Measurements from ENCODE around the gene CRYGN.

The CRYGN gene

DNA sequence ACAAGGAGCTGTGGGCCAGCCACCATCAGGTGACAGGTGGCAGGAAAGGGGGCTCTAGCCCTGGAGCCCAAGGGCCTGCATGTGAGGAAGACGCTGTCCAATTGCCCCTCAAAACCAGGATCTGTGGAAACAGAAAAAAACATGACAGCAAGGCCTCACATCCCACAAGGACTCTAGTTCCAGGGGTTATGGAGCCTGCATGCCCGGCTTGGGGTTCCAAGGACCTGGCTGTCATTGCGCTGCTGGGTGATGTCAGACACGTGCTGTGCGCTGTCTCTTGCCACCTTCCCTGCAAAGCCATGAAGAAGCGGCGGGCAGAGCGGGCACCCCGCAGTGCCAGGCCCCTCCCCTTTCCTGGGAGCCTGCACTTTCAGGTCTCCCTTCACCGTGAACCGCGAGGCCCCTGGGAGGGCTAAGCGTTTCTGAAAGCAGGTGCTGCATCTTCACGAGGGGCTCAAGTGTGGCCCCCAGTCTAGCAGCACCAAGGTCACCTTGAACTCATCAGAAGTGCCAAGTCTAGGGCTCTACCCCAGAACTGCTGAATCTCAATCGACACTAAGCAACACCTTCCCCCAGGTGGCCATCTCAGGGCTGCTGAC lies 15.1 kb upstream of the CRYGN start:
- TF ChIP-seq, protein P1, sequence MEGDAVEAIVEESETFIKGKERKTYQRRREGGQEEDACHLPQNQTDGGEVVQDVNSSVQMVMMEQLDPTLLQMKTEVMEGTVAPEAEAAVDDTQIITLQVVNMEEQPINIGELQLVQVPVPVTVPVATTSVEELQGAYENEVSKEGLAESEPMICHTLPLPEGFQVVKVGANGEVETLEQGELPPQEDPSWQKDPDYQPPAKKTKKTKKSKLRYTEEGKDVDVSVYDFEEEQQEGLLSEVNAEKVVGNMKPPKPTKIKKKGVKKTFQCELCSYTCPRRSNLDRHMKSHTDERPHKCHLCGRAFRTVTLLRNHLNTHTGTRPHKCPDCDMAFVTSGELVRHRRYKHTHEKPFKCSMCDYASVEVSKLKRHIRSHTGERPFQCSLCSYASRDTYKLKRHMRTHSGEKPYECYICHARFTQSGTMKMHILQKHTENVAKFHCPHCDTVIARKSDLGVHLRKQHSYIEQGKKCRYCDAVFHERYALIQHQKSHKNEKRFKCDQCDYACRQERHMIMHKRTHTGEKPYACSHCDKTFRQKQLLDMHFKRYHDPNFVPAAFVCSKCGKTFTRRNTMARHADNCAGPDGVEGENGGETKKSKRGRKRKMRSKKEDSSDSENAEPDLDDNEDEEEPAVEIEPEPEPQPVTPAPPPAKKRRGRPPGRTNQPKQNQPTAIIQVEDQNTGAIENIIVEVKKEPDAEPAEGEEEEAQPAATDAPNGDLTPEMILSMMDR (conservative IDR thresholded peaks at IDR 0.05; ENCODE audit: control insufficient read depth, insufficient read depth, low read depth, low read length): no peak
- no peak overlapping the region for H3K4me3 ChIP-seq (ENCODE audit: control insufficient read depth, low read depth, low read length)
- DNase-seq (ENCODE audit: low read depth): no peak

DNA sequence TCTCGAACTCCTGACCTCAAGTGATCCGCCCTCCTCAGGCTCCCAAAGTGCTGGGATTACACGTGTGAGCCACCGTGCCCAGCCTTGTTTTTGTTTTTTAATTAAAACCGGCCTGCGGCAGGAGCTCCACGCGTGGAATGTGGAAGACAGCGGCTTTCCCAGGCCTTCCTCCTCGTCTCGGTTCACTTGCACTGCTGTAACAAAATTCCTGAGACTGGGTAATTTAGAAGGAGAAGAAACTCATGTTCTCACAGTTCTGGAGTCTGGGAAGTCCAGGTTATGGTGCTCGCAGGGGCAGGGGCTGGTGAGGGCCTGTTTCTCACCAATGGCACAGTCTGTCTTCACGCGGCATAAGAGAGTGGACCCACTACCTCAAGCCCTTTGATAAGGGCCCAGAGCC lies 14.4 kb upstream of the CRYGN start:
- no peak overlapping the region for H3K4me3 ChIP-seq (ENCODE audit: control insufficient read depth, low read depth, low read length)
- no peak for DNase-seq (ENCODE audit: low read depth)
- TF ChIP-seq, protein P1 (conservative IDR thresholded peaks at IDR 0.05; ENCODE audit: control insufficient read depth, insufficient read depth, low read depth, low read length): no peak

DNA sequence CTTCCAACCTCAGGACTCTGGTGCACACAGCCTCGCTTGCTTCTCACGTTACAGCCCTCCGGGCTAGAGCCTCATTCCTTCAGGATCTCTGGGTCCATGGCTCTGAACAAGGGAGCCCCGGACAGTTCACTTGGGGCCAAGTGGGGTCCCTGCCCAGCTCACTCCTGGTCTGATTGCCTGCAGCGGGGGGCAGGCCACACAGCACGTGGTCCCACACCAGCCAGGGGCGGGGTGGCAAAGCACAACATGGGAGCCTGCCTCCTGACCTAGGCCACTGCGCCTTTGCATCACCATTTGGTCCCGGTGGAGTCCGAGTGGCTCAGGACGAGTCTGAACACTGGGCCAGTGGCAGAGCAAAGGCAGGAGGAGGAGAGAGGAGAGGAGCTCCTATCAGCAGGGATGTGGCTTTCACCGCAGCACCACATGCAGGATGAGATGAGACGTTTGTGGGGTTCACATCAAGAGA lies 13.4 kb upstream of the CRYGN start:
- DNase-seq (ENCODE audit: low read depth): no peak
- TF ChIP-seq, protein P1 (conservative IDR thresholded peaks at IDR 0.05; ENCODE audit: control insufficient read depth, insufficient read depth, low read depth, low read length): no peak
- H3K4me3 ChIP-seq (ENCODE audit: control insufficient read depth, low read depth, low read length): no peak overlapping the region

DNA sequence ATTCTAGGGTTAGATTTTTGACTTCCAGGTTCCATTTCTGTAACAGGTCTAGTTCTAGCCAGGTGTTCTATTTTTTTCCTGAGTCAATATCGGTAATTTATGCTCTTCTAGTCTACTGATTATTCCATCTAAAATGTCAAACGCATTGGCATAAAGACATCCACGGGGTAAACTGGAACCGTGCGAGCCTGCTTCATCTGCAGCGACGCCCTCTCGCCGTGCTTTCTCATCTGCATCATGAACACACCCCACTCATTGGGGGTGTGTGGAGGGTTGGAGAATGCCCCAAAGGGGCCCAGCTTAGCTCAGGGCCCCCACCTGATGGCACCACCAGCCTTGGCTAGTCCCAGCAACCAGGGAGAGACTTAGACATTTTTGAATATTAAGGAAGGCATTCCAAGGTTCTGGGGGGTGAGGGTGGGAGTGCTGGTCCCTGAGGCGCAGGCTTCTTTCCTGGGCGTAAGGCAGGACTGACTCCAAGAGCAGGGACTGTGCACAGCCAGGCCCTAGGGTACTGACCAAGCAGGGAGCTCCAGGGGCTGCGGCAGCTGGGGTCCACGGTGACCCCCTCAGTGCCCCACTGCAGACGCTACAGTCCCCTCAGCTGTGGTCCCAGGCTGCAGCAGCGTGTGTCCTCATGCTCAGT lies 12.9 kb upstream of the CRYGN start:
- DNase-seq (ENCODE audit: low read depth): no peak
- TF ChIP-seq, protein P1 (conservative IDR thresholded peaks at IDR 0.05; ENCODE audit: control insufficient read depth, insufficient read depth, low read depth, low read length): no peak
- H3K4me3 ChIP-seq (ENCODE audit: control insufficient read depth, low read depth, low read length): no peak overlapping the region

DNA sequence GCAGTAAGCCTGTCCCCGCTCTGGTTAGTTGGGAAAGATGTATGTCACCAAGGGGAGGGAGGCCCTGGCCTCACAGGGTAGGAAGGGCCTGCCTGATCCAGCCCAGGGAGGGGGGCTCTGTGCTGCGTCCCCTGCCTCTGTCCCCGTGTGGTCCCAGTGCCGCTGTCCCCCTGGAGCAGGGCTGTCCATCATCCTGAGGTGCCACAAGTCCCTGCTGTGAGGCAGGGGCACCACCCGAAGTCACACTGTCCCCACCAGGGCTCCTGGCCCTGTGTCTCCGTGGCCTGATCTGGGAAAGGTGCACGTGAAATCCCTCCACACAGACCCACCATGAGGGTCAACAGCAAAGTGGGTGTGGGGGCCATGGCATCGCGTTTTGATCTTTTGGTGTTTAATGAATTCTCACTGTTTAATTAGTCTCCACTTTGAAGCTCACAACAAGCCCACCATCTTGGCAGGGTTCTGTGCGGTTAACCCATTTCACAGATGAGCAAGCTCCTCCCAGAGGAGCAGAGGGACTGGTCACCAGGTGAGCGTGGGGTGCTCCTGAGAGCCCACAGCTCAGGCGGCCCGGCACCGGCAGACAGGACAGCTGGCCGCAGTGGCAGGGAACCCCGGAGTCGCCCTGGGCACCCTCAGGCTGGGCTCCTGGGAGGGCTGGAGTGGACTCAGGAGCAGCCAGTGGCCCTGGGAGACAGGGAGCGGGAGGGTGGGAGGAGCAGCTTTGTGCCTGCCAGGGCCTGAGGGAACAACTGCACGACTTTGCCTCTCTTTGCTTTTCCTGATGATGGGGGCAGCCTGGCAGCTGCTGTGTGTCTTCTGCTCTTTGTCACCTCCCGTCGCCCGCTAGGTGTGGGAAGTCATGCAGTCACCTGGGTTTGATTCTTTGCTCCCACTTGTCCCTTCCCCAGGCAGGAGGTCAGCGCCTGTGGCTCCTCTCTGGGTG lies 12.0 kb upstream of the CRYGN start:
- TF ChIP-seq, protein P1 (conservative IDR thresholded peaks at IDR 0.05; ENCODE audit: control insufficient read depth, insufficient read depth, low read depth, low read length): no peak
- H3K4me3 ChIP-seq (ENCODE audit: control insufficient read depth, low read depth, low read length): no peak overlapping the region
- no peak for DNase-seq (ENCODE audit: low read depth)

DNA sequence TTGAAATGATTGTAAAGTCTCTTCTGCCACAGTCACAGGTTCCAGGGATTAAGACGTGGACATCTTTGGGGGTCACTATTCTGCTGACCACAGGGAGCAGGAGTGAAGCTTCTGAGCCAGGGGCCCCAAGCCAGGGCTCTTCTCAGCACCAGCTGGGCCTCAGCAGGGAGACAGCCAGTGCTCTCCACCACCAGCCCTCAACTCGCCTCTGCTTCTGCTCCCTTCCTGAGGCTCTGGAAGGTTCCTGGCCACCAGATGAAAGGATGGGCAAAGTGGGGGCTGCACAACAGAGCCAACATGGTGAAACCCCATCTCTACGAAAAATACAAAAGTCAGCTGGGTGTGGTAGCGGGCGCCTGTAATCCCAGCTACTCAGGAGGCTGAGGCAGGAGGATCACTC lies 11.2 kb upstream of the CRYGN start:
- TF ChIP-seq, protein P1 (conservative IDR thresholded peaks at IDR 0.05; ENCODE audit: control insufficient read depth, insufficient read depth, low read depth, low read length): no peak
- no peak overlapping the region for H3K4me3 ChIP-seq (ENCODE audit: control insufficient read depth, low read depth, low read length)
- no peak for DNase-seq (ENCODE audit: low read depth)
